ENCODE data around the gene CADM1. TPM values are rescaled to one million over a fixed set of nuclear protein-coding genes. Genes with fewer than 3 reads are reported as not detected.

Gene CADM1
- total RNA-seq, 1 donor: 86.5 TPM

GRCh38 chr11:115462004-115462541 is 42.1 kb downstream of the CADM1 start:
- TF ChIP-seq, protein P1, sequence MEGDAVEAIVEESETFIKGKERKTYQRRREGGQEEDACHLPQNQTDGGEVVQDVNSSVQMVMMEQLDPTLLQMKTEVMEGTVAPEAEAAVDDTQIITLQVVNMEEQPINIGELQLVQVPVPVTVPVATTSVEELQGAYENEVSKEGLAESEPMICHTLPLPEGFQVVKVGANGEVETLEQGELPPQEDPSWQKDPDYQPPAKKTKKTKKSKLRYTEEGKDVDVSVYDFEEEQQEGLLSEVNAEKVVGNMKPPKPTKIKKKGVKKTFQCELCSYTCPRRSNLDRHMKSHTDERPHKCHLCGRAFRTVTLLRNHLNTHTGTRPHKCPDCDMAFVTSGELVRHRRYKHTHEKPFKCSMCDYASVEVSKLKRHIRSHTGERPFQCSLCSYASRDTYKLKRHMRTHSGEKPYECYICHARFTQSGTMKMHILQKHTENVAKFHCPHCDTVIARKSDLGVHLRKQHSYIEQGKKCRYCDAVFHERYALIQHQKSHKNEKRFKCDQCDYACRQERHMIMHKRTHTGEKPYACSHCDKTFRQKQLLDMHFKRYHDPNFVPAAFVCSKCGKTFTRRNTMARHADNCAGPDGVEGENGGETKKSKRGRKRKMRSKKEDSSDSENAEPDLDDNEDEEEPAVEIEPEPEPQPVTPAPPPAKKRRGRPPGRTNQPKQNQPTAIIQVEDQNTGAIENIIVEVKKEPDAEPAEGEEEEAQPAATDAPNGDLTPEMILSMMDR (IDR thresholded peaks at IDR 0.05; ENCODE audit: extremely low read depth, low read depth, low read length): no peak

DNA sequence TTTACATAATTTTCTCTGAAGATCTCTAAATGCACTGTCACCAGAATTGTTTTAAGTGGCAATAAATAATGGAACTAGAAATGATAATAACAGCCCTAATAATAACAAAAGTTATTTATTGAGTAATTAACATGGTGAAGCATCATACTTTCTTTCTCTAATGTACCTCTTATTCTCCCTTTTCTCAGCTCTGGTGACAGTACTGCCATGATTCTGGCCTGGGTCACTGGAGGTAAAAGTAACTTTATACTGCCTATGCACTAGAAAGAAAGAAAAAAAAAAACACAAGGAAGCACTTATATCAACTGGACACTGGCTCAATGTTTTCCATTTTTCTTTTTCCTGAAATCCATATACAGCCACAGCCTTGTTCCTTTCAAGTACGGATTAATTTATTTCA is 43.7 kb downstream of the CADM1 start:
- Histone ChIP-seq H3K4me1 (ENCODE audit: insufficient read depth, low read length) (no peaks in the 10 kb centered on the region), H3K79me2 (ENCODE audit: insufficient read depth, low read length) (no peaks in the 10 kb centered on the region), H2AFZ (ENCODE audit: low read length) (no peak overlapping the region), H3K27ac (ENCODE audit: low read depth, low read length) (no peak overlapping the region), H3K9me3 (ENCODE audit: low read depth, low read length) (no peaks in the 10 kb centered on the region), H3K4me3 (ENCODE audit: insufficient read depth, low read length) (no peak overlapping the region), H3K36me3 (ENCODE audit: insufficient read depth, low read length) (no peaks in the 10 kb centered on the region), H3K4me2 (ENCODE audit: insufficient read depth, low read length) (no peak overlapping the region), H3K27me3 (ENCODE audit: insufficient read depth, low read length) (no peaks in the 10 kb centered on the region), H4K20me1 (ENCODE audit: insufficient read depth, low read length) (no peaks in the 10 kb centered on the region)
- no peak for DNase-seq (ENCODE audit: insufficient read length, low spot score, missing footprints)
- TF ChIP-seq, protein P1 (IDR thresholded peaks at IDR 0.05; ENCODE audit: extremely low read depth, low read depth, low read length): no peak

More at GRCh38 chr11:115462004-115462541, 42.1 kb downstream of the CADM1 start:
- H3K4me3 ChIP-seq (ENCODE audit: insufficient read depth, low read length): no peak overlapping the region
- no peaks in the 10 kb centered on the region for H3K27me3 ChIP-seq (ENCODE audit: insufficient read depth, low read length)
- no peak overlapping the region for H2AFZ ChIP-seq (ENCODE audit: low read length)
- H4K20me1 ChIP-seq (ENCODE audit: insufficient read depth, low read length): no peaks in the 10 kb centered on the region
- no peaks in the 10 kb centered on the region for H3K36me3 ChIP-seq (ENCODE audit: insufficient read depth, low read length)
- no peak overlapping the region for H3K27ac ChIP-seq (ENCODE audit: low read depth, low read length)
- no peak overlapping the region for H3K4me2 ChIP-seq (ENCODE audit: insufficient read depth, low read length)
- DNase-seq (ENCODE audit: insufficient read length, low spot score, missing footprints): no peak
- H3K9me3 ChIP-seq (ENCODE audit: low read depth, low read length): no peaks in the 10 kb centered on the region
- H3K4me1 ChIP-seq (ENCODE audit: insufficient read depth, low read length): no peaks in the 10 kb centered on the region
- H3K79me2 ChIP-seq (ENCODE audit: insufficient read depth, low read length): no peaks in the 10 kb centered on the region

- Histone ChIP-seq H4K20me1 (ENCODE audit: insufficient read depth, low read length) (no peaks in the 10 kb centered on the region), H3K27me3 (ENCODE audit: insufficient read depth, low read length) (no peaks in the 10 kb centered on the region), H3K4me2 (ENCODE audit: insufficient read depth, low read length) (no peak overlapping the region), H3K4me1 (ENCODE audit: insufficient read depth, low read length) (no peaks in the 10 kb centered on the region), H3K36me3 (ENCODE audit: insufficient read depth, low read length) (no peaks in the 10 kb centered on the region), H3K79me2 (ENCODE audit: insufficient read depth, low read length) (no peaks in the 10 kb centered on the region), H2AFZ (ENCODE audit: low read length) (no peak overlapping the region), H3K4me3 (ENCODE audit: insufficient read depth, low read length) (no peak overlapping the region), H3K27ac (ENCODE audit: low read depth, low read length) (no peak overlapping the region), H3K9me3 (ENCODE audit: low read depth, low read length) (no peaks in the 10 kb centered on the region)
- TF ChIP-seq, protein P1 (IDR thresholded peaks at IDR 0.05; ENCODE audit: extremely low read depth, low read depth, low read length): no peak
- no peak for DNase-seq (ENCODE audit: insufficient read length, low spot score, missing footprints)
Measured at GRCh38 chr11:115459563-115459962, 44.7 kb downstream of the CADM1 start.

DNA sequence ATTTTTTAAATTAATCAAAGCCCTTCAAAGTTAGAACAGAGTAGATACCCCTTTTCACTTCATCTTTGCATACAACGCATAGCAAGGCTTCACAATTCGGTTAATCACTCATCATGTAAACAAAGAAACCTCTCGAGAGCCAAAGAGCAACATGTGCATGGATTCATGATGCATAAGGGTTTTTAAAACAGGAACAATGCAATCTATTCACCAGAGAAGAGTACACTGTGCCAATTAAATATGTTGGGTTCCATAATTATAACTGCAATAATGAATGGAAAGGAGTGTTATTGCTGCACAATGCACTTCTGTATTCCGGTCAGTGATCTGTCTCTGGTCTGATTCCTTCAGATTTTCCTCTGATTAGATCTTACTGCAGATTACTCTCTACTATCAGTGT is 45.3 kb downstream of the CADM1 start:
- no peak overlapping the region for H3K4me3 ChIP-seq (ENCODE audit: insufficient read depth, low read length)
- H2AFZ ChIP-seq (ENCODE audit: low read length): no peak overlapping the region
- no peak overlapping the region for H3K27ac ChIP-seq (ENCODE audit: low read depth, low read length)
- no peaks in the 10 kb centered on the region for H3K79me2 ChIP-seq (ENCODE audit: insufficient read depth, low read length)
- TF ChIP-seq, protein P1 (IDR thresholded peaks at IDR 0.05; ENCODE audit: extremely low read depth, low read depth, low read length): no peak
- peak; percentile 48 for DNase-seq (ENCODE audit: insufficient read length, low spot score, missing footprints)
- H3K27me3 ChIP-seq (ENCODE audit: insufficient read depth, low read length): no peaks in the 10 kb centered on the region
- no peaks in the 10 kb centered on the region for H3K4me1 ChIP-seq (ENCODE audit: insufficient read depth, low read length)
- H4K20me1 ChIP-seq (ENCODE audit: insufficient read depth, low read length): no peaks in the 10 kb centered on the region
- H3K4me2 ChIP-seq (ENCODE audit: insufficient read depth, low read length): no peak overlapping the region
- H3K36me3 ChIP-seq (ENCODE audit: insufficient read depth, low read length): no peaks in the 10 kb centered on the region
- H3K9me3 ChIP-seq (ENCODE audit: low read depth, low read length): no peaks in the 10 kb centered on the region

Measured in osteoblast (primary cell).